OCI-LY3 (cell line): Measurements from ENCODE around the gene DLX2.
A peak's percentile ranks its signal among the peaks of the same experiment; 100 is the strongest.

Experiments used
- H2AFZ ChIP-seq: fragments of 200-600, 300-600 bp; shearing (Covaris generic); 2 replicates; pipeline ENCODE4 v1.6.0; 2014; ENCODE audit warnings: antibody characterized with exemption, low read depth, low read length
- H3K27ac ChIP-seq: fragments of 200-600, 300-600 bp; sonication (generic); 2 replicates; pipeline ENCODE4 v1.5.1; 2014; ENCODE audit warnings: mild to moderate bottlenecking, low read length, moderate library complexity, mixed read lengths
- H3K27me3 ChIP-seq: fragments of 200-600, 300-600 bp; sonication (generic); 2 replicates; pipeline ENCODE4 v1.6.1; 2014; ENCODE audit warnings: low read depth, low read length, mixed read lengths
- H3K36me3 ChIP-seq: fragments of 200-600, 300-600 bp; sonication (generic); replicated peaks from 2 replicates; pipeline ENCODE3; 2014; ENCODE audit warnings: low read depth, low read length, mixed read lengths
- H3K4me1 ChIP-seq: fragments of 300-600, 200-600 bp; sonication (generic); 2 replicates; pipeline ENCODE4 v1.6.1; 2014; ENCODE audit warnings: low read length, mixed read lengths
- H3K4me2 ChIP-seq: fragments of 200-600, 300-600 bp; sonication (generic); 2 replicates; pipeline ENCODE4 v1.6.1; 2014; ENCODE audit warnings: low read length, mixed read lengths
- H3K4me3 ChIP-seq: fragments of 300-600, 200-600 bp; sonication (generic); 2 replicates; pipeline ENCODE4 v1.5.1; 2014; ENCODE audit warnings: antibody characterized with exemption, mild to moderate bottlenecking, low read length, moderate library complexity
- H3K79me2 ChIP-seq: fragments of 300-600, 200-600 bp; shearing (Covaris generic); 2 replicates; pipeline ENCODE4 v1.6.1; 2014; ENCODE audit warnings: mild to moderate bottlenecking, low read length, mixed read lengths
- H3K9ac ChIP-seq: fragments of 300-600, 200-600 bp; shearing (Covaris generic); 2 replicates; pipeline ENCODE4 v1.6.0; 2014; ENCODE audit warnings: mild to moderate bottlenecking, low read length, moderate library complexity
- H3K9me3 ChIP-seq: fragments of 200-600, 300-600 bp; shearing (Covaris generic); 2 replicates; pipeline ENCODE4 v1.6.1; 2014; ENCODE audit warnings: low read length, mixed read lengths; ENCODE audit not compliant: insufficient read depth
- H4K20me1 ChIP-seq: fragments of 200-600, 300-600 bp; sonication (generic); 2 replicates; pipeline ENCODE4 v1.6.1; 2016; ENCODE audit warnings: low read length, mixed read lengths; ENCODE audit not compliant: insufficient read depth
- CTCF ChIP-seq: fragments of 200-600, 300-600 bp; sonication (generic); IDR thresholded peaks from 2 replicates; pipeline ENCODE4 v1.5.1; 2014; ENCODE audit warnings: antibody characterized with exemption, low read length, low read depth
- EZH2phosphoT487 ChIP-seq: fragments of 200-600 bp; shearing (Covaris generic); IDR thresholded peaks from 2 replicates; pipeline ENCODE4 v1.6.1; 2018; ENCODE audit warnings: antibody characterized with exemption, mixed run types, low read depth

The DLX2 gene

DNA sequence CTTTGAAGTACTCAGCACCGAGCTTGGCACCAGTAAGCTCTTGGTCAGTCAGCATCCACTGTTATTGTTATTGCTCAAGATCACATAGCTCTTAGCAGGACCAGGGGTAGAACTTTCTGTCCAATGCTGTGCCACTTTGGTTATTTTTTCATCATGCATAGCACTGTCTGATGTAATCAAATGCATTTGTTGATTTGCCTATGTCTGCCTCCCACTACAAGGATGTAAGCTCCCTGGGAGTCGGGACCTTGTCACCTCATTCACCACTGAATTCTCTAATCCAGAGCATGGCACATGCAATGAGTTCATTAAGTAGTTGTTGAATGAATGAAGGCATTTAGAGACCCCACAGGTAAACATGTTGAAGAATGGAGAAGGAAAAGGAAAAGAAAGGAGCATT, 46.4 kb downstream of the DLX2 start:
- no peaks in the 10 kb centered on the region for H3K36me3 ChIP-seq
- no peak overlapping the region for H3K4me3 ChIP-seq
- no peak overlapping the region for H3K9ac ChIP-seq

DNA sequence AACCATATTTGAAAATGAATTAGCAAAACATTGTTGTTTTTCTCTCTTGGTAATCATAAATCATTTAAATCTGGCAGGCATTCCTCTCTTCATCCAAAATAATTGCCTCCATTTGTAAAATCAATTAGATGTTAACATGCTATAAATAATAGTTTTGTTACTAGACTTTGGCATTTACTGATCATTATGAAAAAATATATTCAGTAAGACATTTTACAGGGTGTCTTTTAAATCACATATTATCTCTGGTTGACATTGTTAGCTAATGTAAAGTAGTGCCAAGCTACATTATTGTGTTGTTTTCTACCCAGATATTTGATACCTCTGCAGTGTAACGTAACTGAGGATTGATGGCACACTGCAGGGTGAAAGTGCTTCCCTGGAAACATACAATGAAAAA, 49.2 kb downstream of the DLX2 start:
- peaks cover 12% of the 10 kb centered on the region for H3K4me1 ChIP-seq
- no peaks in the 10 kb centered on the region for H3K27me3 ChIP-seq
- no peak overlapping the region for H3K4me3 ChIP-seq
- H3K4me2 ChIP-seq: no peak overlapping the region
- H3K9me3 ChIP-seq: no peaks in the 10 kb centered on the region
- TF ChIP-seq EZH2phosphoT487 (no peak), CTCF (no peak)
- H3K27ac ChIP-seq: no peak overlapping the region
- no peak overlapping the region for H3K9ac ChIP-seq
- H2AFZ ChIP-seq: no peak overlapping the region
- no peaks in the 10 kb centered on the region for H3K36me3 ChIP-seq
- no peaks in the 10 kb centered on the region for H4K20me1 ChIP-seq
- H3K79me2 ChIP-seq: no peaks in the 10 kb centered on the region

More for the DNA sequence above, 46.4 kb downstream of the DLX2 start:
- no peaks in the 10 kb centered on the region for H3K27me3 ChIP-seq
- no peaks in the 10 kb centered on the region for H3K79me2 ChIP-seq
- H3K9me3 ChIP-seq: no peaks in the 10 kb centered on the region
- TF ChIP-seq EZH2phosphoT487 (no peak), CTCF (no peak)
- H3K4me1 ChIP-seq: peaks cover 12% of the 10 kb centered on the region
- H2AFZ ChIP-seq: no peak overlapping the region
- H3K4me2 ChIP-seq: no peak overlapping the region
- H4K20me1 ChIP-seq: no peaks in the 10 kb centered on the region
- H3K27ac ChIP-seq: no peak overlapping the region

GRCh38 chr2:172052000-172052983, 50.4 kb downstream of the DLX2 start:
- no peak for TF ChIP-seq EZH2phosphoT487
- TF ChIP-seq CTCF: no peak
- peaks cover 12% of the 10 kb centered on the region for H3K4me1 ChIP-seq
- H3K4me2 ChIP-seq: peak overlapping the region; percentile 46
- no peaks in the 10 kb centered on the region for H3K36me3 ChIP-seq
- no peaks in the 10 kb centered on the region for H3K79me2 ChIP-seq
- H3K27ac ChIP-seq: no peak overlapping the region
- no peak overlapping the region for H3K9ac ChIP-seq
- H4K20me1 ChIP-seq: no peaks in the 10 kb centered on the region
- H3K9me3 ChIP-seq: no peaks in the 10 kb centered on the region
- H3K27me3 ChIP-seq: no peaks in the 10 kb centered on the region
- H3K4me3 ChIP-seq: peak overlapping the region; percentile 22; the same call in 1 of the 2 replicates
- no peak overlapping the region for H2AFZ ChIP-seq

- H3K27me3 ChIP-seq: no peaks in the 10 kb centered on the region
- no peaks in the 10 kb centered on the region for H3K9me3 ChIP-seq
- peaks cover 12% of the 10 kb centered on the region for H3K4me1 ChIP-seq
- no peaks in the 10 kb centered on the region for H3K79me2 ChIP-seq
- H3K9ac ChIP-seq: no peak overlapping the region
- H2AFZ ChIP-seq: no peak overlapping the region
- TF ChIP-seq EZH2phosphoT487: no peak
- TF ChIP-seq CTCF: no peak
- H3K36me3 ChIP-seq: no peaks in the 10 kb centered on the region
- H3K4me3 ChIP-seq: no peak overlapping the region
- no peak overlapping the region for H3K27ac ChIP-seq
- H3K4me2 ChIP-seq: no peak overlapping the region
- no peaks in the 10 kb centered on the region for H4K20me1 ChIP-seq
These were observed 52.1 kb downstream of the DLX2 start for GRCh38 chr2:172050479-172051125.
